Large intestine (tissue), 3 donors: ENCODE results near the gene KRTAP5-7. TPM values are rescaled to one million over a fixed set of nuclear protein-coding genes. Genes with fewer than 3 reads are reported as not detected.
"Not testable (repeated sequence)": the region's sequence is repeated elsewhere in the genome, so short reads cannot be mapped to it uniquely, and the experiment has no call there.

ENCODE experiments used
- DNase-seq, 2 donors: peaks; one replicate each; pipeline versions ENCODE4 v3.0.0 to v3.0.0-alpha.2; 2013
- H3K27ac ChIP-seq: one replicate; pipeline ENCODE4 v1.5.1; 2013; ENCODE audit warnings: low read length
- H3K27me3 ChIP-seq: 2 replicates; pipeline ENCODE4 v1.6.1; 2013; ENCODE audit warnings: low read length; ENCODE audit not compliant: control insufficient read depth, insufficient read depth
- H3K36me3 ChIP-seq: 2 replicates; pipeline ENCODE4 v1.6.1; 2013; ENCODE audit warnings: low read length; ENCODE audit not compliant: control insufficient read depth, insufficient read depth
- H3K4me1 ChIP-seq: one replicate; pipeline ENCODE4 v1.6.1; 2013; ENCODE audit warnings: low read length; ENCODE audit not compliant: control insufficient read depth, insufficient read depth
- H3K4me3 ChIP-seq: one replicate; pipeline ENCODE4 v1.5.1; 2013; ENCODE audit warnings: low read length
- H3K9me3 ChIP-seq: one replicate; pipeline ENCODE4 v1.6.1; 2013; ENCODE audit warnings: mild to moderate bottlenecking, low read depth, low read length, moderate library complexity; ENCODE audit not compliant: control insufficient read depth
- WGBS: methylation state at CpG from one replicate; pipeline ENCODE4 v1.1.5; 2013; ENCODE audit warnings: low lambda C conversion rate; ENCODE audit not compliant: insufficient coverage; 5-methylcytosine and 5-hydroxymethylcytosine counted together
- polyA plus RNA-seq: library from polyadenylated mRNA; unstranded; fragments of 120-200 nt; gene quantifications from one replicate; pipeline ENCODE4 v1.2.1, GENCODE V29; 2013

The KRTAP5-7 gene
- polyA plus RNA-seq, 1 donor: 0.16 TPM

- not testable (repeated sequence) for H3K27ac ChIP-seq, H3K36me3 ChIP-seq, H3K27me3 ChIP-seq, H3K4me1 ChIP-seq, H3K9me3 ChIP-seq, H3K4me3 ChIP-seq, DNase-seq
- no CpG with 5 or more reads among the region's 39 CpGs for WGBS
Measured at GRCh38 chr11:71571101-71571850, 44.2 kb downstream of the KRTAP5-7 start.

- no peaks in the 10 kb centered on the region for H3K36me3 ChIP-seq
- no peaks in the 10 kb centered on the region for H3K9me3 ChIP-seq
- 100% methylated on average over 1 of the region's 11 CpGs for WGBS
- H3K27me3 ChIP-seq: no peaks in the 10 kb centered on the region
- DNase-seq: no peak
- H3K4me1 ChIP-seq: peaks cover 2% of the 10 kb centered on the region
- no peak overlapping the region for H3K27ac ChIP-seq
- no peak overlapping the region for H3K4me3 ChIP-seq
Measured at GRCh38 chr11:71572811-71573210, 45.7 kb downstream of the KRTAP5-7 start.

- H3K27me3 ChIP-seq: no peaks in the 10 kb centered on the region
- no peaks in the 10 kb centered on the region for H3K36me3 ChIP-seq
- DNase-seq: no peak
- 74% methylated on average over 4 of the region's 5 CpGs for WGBS
- no peak overlapping the region for H3K4me3 ChIP-seq
- H3K4me1 ChIP-seq: peaks cover 2% of the 10 kb centered on the region
- H3K9me3 ChIP-seq: no peaks in the 10 kb centered on the region
- H3K27ac ChIP-seq: no peak overlapping the region
Measured at GRCh38 chr11:71574418-71574817, 47.4 kb downstream of the KRTAP5-7 start.

GRCh38 chr11:71575723-71576424 lies 48.8 kb downstream of the KRTAP5-7 start:
- Histone ChIP-seq H3K9me3 (no peaks in the 10 kb centered on the region), H3K27ac (no peak overlapping the region), H3K4me3 (no peak overlapping the region), H3K36me3 (no peaks in the 10 kb centered on the region), H3K27me3 (no peaks in the 10 kb centered on the region), H3K4me1 (peaks cover 2% of the 10 kb centered on the region)
- DNase-seq: no peak
- WGBS: no CpG with 5 or more reads among the region's 4 CpGs

GRCh38 chr11:71576688-71577465 lies 49.8 kb downstream of the KRTAP5-7 start:
- H3K9me3 ChIP-seq, DNase-seq, H3K4me3 ChIP-seq, H3K4me1 ChIP-seq, H3K36me3 ChIP-seq, H3K27ac ChIP-seq, H3K27me3 ChIP-seq: not testable (repeated sequence)
- WGBS: no CpG with 5 or more reads among the region's 41 CpGs

GRCh38 chr11:71577469-71578004 lies 50.5 kb downstream of the KRTAP5-7 start:
- Histone ChIP-seq H3K27ac (no peak overlapping the region), H3K4me1 (no peaks in the 10 kb centered on the region), H3K4me3 (no peak overlapping the region), H3K9me3 (no peaks in the 10 kb centered on the region), H3K27me3 (no peaks in the 10 kb centered on the region), H3K36me3 (no peaks in the 10 kb centered on the region)
- no peak for DNase-seq
- 100% methylated on average over 5 of the region's 7 CpGs for WGBS

Other genes with a start within 250 kb of the KRTAP5-7 start
- gene DHCR7, start 78.9 kb upstream of the KRTAP5-7 start, polyA plus RNA-seq: 29.4 TPM
- gene NADSYN1, start 74.1 kb upstream of the KRTAP5-7 start, polyA plus RNA-seq: 85.4 TPM
- gene KRTAP5-8, start 10.8 kb downstream of the KRTAP5-7 start, polyA plus RNA-seq: 0.09 TPM
- 0.45 TPM for gene KRTAP5-9, start 21.2 kb downstream of the KRTAP5-7 start, polyA plus RNA-seq
- gene KRTAP5-10, start 38.3 kb downstream of the KRTAP5-7 start, polyA plus RNA-seq: 0.19 TPM
- 0.19 TPM for gene KRTAP5-11, start 55.6 kb downstream of the KRTAP5-7 start, polyA plus RNA-seq